HG02840 (cell line): ENCODE data around the gene C9orf85.

ENCODE experiments used
- ATAC-seq: cut with Tn5 transposase; IDR thresholded peaks from one replicate; pipeline ENCODE4 v1.9.1; 2021; ENCODE audit warnings: mild to moderate bottlenecking, moderate library complexity, moderate number of reproducible peaks; ENCODE audit not compliant: unreplicated experiment, low FRiP score

Gene C9orf85

GRCh38 chr9:71901695-71902597, 9.5 kb upstream of the C9orf85 start:
- no peak for ATAC-seq

DNA sequence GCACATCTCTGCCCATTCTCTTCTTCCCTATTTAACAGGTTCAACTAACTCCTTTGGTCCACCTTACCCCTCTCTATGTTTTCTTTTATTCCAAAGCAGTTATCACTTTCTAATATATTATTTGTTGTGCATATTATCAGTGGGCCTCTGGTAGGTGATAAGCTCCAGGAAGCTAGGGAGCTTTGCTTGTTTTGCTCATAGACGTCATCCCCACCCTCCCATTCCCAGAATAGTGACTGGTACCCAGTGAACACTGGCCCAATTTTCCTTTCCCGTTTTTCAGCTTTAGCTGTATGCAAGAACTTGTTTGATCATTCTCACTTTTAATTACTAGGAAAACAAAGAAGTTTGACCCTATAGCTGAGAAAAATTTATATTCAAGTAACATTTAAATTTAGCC, 7.4 kb upstream of the C9orf85 start:
- no peak for ATAC-seq

GRCh38 chr9:71908825-71909224, 2.6 kb upstream of the C9orf85 start:
- no peak for ATAC-seq

GRCh38 chr9:71909887-71910649, 1.4 kb upstream of the C9orf85 start:
- ATAC-seq: peak; percentile 10

DNA sequence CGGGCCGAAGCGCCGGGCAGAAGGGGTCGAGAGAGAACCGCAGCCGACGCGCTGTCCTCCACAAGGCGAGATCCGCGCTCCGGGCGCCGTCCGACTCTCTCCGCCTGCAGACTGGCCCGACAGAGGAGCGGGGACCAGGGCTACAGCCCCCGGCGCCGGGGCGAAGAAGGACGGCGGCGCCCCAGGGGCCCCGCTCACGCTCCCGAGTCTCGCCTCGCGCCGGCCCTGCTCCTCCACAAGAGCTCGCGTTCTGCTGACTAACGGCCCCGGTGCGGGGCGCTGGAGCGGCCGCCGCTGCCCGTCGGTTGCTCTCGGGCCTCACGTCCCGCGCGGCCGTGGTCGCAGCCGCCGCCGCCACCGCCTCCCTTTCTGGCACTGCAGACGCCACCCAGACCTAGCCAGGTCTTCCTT, 784 bp upstream of the C9orf85 start:
- ATAC-seq: peak; percentile 26

DNA sequence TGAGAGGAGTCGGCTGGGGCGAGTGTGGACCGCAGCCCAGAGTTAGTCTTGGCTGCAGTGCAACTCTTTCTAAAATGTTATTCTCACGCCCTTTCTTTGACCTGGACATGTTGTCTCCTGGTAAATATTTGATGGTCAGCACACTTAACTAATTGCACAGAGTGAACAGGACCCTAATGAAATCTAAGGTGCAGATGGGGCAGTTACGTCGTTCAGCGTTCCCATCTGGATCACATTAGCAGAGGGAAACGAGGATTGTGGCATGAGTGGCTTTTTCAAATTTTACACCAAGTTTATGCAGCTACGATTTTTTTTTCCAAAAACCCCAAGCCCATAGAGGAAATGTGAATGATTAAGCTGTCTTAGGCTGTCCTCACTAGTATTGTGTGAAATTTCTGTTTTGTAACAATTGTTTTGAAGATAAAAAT, 483 bp downstream of the C9orf85 start:
- ATAC-seq: no peak

DNA sequence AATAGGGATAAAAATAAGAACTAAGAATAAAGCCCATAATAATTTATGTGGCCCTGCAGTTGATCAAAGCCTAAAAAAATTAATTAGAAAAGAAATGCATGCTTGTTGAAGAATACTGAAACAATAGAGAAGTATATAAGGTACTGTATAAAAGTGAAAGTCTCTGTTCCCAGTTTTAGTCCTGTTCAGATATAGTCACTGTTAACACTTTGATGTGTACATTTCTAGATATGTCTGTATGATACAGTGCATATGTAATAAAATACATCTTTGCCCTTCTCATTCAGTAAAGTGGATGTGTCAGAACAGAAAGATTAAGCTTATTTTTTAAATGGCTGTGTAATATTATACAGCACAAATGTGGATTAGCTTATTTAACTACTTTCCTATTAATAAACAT, 4.1 kb downstream of the C9orf85 start:
- no peak for ATAC-seq

DNA sequence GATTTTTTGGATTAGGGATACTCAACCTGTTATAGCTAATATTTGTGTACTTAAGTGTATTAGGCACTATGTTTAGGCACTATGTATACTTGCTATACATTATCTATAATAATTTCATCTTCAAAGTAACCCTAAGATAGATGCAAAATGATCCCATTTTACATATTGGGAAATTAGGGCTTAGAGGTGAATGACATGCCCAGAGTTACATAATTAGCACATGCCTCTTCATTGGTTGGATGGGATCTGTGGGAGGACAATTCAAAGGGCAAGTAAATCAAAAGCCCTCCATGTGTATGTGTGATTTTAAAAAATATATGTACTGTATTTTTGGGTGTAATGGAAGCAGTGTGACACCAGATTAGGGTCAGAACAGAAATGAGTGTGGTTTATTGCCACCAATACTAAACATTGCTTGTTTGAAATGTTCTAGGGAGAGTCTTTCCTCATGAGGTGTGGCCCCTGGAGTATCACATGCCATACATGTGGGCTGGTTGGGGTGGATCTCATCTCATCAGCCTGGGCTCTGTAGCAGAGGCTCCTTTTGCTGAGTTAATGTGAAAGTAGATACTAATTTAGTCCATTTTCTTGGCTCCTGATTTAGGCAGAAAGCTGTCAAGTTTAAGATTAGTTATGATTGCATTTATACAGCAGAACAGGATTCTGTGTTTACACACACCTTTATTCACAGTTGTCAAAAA, 5.5 kb downstream of the C9orf85 start:
- peak; percentile 67 for ATAC-seq

GRCh38 chr9:71918419-71918818, 7.0 kb downstream of the C9orf85 start:
- ATAC-seq: no peak

DNA sequence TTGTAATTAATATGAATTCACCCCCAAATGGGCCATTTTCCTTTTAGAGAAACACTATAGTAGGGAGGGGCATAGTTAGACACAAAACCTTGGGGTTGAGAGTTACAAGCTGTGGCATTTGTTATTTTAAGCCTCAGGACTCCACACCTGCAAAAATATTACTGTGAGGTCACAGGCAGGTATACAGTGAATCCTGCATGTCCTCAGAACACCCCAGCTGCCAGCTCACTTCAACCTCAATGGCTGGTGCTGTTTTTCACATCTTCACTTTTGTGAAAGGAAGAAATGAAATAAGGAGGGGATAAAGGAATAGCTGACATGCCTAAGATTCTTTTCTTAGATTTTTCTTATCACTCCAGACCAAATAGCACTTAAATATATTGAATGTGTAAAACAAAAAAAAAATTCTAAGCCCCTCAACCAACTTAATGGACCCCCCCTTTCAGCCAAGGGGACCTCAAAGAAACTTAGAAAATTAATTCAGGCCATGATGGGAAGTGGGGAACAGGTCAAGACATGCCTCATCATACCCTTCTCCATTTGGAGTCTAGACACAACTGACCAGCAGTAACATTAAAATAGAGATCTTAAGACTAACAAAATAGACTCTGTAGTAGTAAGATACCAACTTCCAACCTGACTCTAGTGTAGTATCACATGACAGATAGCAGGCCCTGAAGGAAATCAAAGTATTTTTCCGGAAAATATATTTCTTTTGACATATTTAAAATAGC, 9.2 kb downstream of the C9orf85 start:
- ATAC-seq: no peak

DNA sequence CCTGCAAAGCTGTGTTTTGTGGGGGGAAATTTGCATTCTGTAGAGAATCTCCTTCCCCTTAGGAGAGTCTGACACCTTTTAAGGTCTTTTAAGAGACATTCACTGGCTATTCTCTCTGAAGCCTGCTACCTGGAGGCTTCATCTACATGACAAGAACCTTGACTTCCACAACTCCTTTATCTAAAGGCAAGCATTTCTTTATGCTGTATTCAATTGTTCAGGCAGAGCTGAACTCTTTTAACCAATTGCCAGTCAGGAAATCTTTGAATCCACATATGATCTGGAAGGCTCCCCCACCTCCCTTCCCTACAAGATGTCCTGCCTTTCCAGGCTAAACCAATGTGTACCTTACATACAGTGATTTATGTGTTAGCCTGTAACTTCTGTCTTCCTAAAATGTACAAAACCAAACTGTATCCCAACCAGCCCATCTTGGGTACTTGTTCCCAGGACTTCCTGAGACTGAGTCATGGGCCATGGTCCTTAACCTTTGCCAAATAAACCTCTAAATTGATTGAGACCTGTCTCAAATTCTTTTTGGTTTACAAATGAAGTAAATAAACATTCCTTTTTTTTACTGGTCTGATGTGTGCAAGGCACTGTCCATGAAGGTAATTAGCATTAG, 9.9 kb downstream of the C9orf85 start:
- no peak for ATAC-seq

DNA sequence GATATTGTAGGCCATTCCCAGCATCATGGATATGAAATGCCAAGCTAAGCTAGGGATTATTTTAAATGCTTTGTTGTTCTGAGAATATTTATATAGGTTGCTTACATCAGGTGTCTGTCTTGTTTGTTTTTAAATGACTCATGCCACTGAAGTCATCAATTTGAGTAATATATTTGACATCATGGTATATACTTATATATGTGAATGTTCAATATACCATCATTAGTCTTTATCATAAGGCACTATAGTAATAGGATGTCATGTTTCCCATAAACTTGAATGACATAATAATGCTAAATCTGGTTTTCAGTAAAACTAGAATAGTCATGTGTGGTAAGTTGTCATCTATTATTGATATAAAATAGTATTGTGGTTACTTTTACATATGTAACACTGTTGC, 13.1 kb downstream of the C9orf85 start:
- no peak for ATAC-seq

GRCh38 chr9:71925834-71926233, 14.4 kb downstream of the C9orf85 start:
- no peak for ATAC-seq

- no peak for ATAC-seq
Measured at GRCh38 chr9:71928376-71928775, 16.9 kb downstream of the C9orf85 start.

DNA sequence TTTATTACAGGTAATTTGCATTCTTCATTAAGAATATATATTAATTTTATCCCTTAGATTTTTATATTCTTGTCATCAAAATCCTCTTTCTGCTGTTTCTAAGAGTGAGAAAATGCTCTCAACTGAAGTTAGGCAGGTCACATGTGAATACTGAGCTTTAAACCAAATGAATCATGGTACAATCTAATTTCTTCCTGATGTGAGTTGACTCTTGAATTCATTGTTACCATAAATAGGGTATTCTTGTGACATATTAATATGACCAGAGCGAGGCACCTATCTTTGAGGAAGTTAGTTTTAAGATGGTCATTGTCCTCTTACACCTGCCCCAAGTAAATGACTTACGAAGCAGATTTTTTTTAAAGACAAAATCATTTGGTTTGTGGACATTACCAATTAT, 17.4 kb downstream of the C9orf85 start:
- ATAC-seq: no peak

GRCh38 chr9:71929223-71929622, 17.8 kb downstream of the C9orf85 start:
- ATAC-seq: no peak

DNA sequence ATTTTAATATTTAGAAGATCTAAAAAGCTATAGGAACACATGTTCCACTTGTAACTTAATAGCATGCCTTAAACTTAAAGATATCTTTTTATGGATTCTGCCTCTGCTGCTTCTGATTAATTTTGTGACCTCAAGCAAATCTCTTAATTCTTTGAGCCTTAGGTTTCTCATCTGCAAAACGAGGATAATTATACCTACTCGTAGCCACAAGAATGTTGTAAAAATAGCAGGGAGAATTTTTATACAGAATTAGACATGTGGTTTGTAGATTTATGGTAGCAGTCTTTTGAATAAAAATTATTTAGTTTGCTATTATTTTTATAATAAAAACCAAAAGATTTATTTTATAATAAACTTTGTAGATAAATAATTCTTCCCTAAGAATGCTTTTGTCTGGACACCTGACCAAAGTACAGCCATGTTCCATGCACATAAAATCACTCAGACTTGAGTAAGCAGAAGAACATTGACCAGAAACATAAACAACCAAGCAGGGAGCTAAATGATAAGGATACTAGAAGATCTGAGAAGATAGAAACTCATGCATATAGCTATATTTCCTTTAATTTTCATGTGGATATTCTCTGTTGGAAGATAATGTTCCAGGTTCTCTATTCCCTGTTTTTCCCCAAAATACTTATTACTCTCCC, 18.5 kb downstream of the C9orf85 start:
- no peak for ATAC-seq

DNA sequence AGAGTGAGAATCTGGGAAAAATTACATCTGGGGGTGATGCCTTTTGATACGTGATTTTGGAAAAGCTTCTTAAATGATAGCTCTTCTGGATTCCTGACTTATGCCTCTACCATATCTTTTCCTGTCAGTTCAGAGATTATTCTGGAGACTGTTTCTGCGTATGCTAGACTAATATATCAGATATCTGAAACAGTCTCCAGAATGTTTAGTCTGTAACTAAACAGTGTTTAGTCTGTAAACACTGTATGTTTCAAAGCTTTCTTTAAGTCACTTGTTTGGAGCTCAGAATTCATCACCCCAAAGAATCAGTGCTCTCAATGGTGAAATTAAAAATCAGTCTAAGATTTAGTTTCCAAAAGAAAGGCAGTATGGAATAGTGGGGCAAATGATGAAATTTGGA, 19.7 kb downstream of the C9orf85 start:
- ATAC-seq: no peak

GRCh38 chr9:71936066-71936465, 24.6 kb downstream of the C9orf85 start:
- no peak for ATAC-seq
